ENCODE measurements around the gene SLC12A5. TPM values are rescaled to one million over a fixed set of nuclear protein-coding genes. Genes with fewer than 3 reads are reported as not detected.

SLC12A5 gene
- polyA plus RNA-seq, 2 of the 4 experiments (the other 2 are of a cell fraction) = 3.0 to 10.8 TPM

DNA sequence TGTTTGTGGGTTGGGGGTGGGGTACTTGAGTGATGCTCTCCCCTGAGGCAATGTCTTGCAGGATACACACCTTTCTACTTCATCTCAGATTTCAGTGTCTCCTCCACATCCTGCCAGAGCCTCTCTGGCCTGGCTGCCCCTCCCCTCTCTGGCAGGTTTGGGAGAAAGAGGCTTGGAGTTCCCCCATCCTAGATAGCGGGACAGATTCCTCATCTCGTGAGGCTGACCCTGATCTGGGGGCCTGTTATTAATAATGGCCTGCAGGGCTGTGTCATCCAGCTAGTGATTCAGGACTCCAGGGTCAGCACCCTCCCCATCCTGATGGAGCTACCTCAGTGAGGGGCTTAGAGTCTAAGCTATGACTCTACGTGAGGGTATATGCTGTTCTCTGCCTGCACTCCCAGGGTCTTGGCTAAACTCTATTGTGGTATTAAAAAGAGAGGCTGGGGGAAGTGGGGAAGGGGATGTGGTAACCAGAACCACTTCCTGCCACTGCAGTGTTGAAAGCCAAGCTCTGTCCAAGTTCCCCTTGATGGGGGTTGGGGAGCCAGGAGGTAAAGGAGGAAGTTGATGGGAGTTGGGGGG lies 24.0 kb upstream of the SLC12A5 start:
- TF ChIP-seq FOSB (CRISPR knock-in tag; IDR thresholded peaks at IDR 0.05) = no peak
- POLR2A ChIA-PET = no interaction called here
- 26% methylated on average over 2 of the region's 3 CpGs for WGBS (ENCODE audit: missing lambda C conversion rate)
- CTCF ChIA-PET = interaction anchor here (1.2 to 22.4 kb wide), 4 partner anchors 1 to 18 kb away, joined by 3 to 450 read pairs (median 227); partner anchors contain the start of gene MMP9
- no peaks in the 10 kb centered on the region for H3K9me3 ChIP-seq
- H3K4me3 ChIP-seq = no peak overlapping the region
- H3K4me1 ChIP-seq = no peaks in the 10 kb centered on the region
- H3K4me2 ChIP-seq = no peak overlapping the region
- DNase-seq (ENCODE audit: low read depth in 1 of 2, low spot score in 1 of 2) = no peak
- no peak for ATAC-seq
- FAIRE-seq = no peak
- no peak overlapping the region for H3K27ac ChIP-seq

DNA sequence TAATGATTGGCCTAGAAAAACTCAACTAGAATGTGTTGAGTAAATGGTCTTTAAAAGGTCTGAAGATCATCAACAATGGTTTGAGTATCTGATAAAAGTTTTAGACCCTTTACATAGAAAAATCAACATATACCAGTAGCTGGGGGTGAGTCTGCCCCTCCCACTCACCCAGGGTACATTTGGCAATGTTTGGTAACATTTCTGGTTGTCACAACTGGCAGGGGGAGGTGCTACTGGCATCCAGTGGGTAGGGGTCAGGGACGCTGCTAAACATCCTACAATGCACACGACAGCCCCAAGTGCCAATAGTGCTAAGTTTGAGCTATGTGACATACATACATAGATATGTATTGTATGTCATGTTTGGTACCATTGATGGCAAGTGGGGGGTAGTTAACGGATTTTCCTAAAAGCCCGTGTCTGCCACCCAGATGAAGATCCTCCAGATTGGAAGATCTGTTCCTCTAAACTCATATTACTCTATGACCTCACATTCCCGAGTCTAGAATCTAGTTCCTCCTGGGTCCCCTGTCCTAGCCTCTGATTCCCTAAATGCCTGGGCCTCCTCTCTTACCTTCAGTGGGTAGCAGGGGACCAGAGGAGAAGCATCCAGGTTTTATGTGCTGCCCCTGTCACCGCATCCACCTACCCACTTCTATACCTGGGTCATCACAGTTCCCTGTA lies 22.9 kb upstream of the SLC12A5 start:
- TF ChIP-seq, protein P1, sequence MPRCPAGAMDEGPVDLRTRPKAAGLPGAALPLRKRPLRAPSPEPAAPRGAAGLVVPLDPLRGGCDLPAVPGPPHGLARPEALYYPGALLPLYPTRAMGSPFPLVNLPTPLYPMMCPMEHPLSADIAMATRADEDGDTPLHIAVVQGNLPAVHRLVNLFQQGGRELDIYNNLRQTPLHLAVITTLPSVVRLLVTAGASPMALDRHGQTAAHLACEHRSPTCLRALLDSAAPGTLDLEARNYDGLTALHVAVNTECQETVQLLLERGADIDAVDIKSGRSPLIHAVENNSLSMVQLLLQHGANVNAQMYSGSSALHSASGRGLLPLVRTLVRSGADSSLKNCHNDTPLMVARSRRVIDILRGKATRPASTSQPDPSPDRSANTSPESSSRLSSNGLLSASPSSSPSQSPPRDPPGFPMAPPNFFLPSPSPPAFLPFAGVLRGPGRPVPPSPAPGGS (IDR thresholded peaks at IDR 0.05) = no peak
- TF ChIP-seq KDM5A (IDR thresholded peaks at IDR 0.05) = no peak

DNA sequence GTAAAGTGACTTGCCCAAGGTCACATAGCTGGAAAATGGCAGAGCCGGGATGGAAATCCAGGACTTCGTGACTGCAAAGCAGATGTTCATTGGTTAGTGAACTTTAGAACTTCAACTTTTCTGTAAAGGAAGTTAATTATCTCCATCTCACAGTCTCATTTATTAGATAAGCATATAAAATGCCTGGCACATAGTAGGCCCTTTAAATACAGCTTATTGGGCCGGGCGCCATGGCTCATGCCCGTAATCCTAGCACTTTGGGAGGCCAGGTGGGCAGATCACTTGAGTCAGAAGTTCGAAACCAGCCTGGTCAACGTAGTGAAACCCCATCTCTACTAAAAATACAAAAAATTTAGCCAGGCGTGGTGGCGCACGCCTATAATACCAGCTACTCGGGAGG lies 22.1 kb upstream of the SLC12A5 start:
- Histone ChIP-seq H3K4me1 (no peaks in the 10 kb centered on the region), H3K27ac (no peak overlapping the region), H3K4me3 (no peak overlapping the region), H3K4me2 (no peak overlapping the region), H3K9me3 (no peaks in the 10 kb centered on the region)
- ChIA-PET CTCF (interaction anchor here (3.5 to 22.4 kb wide), 3 partner anchors 1 to 12 kb away, joined by 13 to 450 read pairs (median 450); partner anchors contain the start of gene MMP9), POLR2A (no interaction called here)
- TF ChIP-seq FOSB (CRISPR knock-in tag; IDR thresholded peaks at IDR 0.05) (no peak), FOXS1 (CRISPR knock-in tag; IDR thresholded peaks at IDR 0.05) (no peak), HOXA7 (CRISPR knock-in tag; IDR thresholded peaks at IDR 0.05) (no peak), ESRRA (IDR thresholded peaks at IDR 0.05; ENCODE audit: borderline replicate concordance, low read length) (no peak), ZNF302 (CRISPR knock-in tag; IDR thresholded peaks at IDR 0.05) (no peak), GATA3 (IDR thresholded peaks at IDR 0.05; ENCODE audit: borderline replicate concordance) (no peak)
- TF ChIP-seq, protein P2, sequence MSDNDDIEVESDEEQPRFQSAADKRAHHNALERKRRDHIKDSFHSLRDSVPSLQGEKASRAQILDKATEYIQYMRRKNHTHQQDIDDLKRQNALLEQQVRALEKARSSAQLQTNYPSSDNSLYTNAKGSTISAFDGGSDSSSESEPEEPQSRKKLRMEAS (IDR thresholded peaks at IDR 0.05) = no peak
- TF ChIP-seq, protein P3, sequence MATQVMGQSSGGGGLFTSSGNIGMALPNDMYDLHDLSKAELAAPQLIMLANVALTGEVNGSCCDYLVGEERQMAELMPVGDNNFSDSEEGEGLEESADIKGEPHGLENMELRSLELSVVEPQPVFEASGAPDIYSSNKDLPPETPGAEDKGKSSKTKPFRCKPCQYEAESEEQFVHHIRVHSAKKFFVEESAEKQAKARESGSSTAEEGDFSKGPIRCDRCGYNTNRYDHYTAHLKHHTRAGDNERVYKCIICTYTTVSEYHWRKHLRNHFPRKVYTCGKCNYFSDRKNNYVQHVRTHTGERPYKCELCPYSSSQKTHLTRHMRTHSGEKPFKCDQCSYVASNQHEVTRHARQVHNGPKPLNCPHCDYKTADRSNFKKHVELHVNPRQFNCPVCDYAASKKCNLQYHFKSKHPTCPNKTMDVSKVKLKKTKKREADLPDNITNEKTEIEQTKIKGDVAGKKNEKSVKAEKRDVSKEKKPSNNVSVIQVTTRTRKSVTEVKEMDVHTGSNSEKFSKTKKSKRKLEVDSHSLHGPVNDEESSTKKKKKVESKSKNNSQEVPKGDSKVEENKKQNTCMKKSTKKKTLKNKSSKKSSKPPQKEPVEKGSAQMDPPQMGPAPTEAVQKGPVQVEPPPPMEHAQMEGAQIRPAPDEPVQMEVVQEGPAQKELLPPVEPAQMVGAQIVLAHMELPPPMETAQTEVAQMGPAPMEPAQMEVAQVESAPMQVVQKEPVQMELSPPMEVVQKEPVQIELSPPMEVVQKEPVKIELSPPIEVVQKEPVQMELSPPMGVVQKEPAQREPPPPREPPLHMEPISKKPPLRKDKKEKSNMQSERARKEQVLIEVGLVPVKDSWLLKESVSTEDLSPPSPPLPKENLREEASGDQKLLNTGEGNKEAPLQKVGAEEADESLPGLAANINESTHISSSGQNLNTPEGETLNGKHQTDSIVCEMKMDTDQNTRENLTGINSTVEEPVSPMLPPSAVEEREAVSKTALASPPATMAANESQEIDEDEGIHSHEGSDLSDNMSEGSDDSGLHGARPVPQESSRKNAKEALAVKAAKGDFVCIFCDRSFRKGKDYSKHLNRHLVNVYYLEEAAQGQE (IDR thresholded peaks at IDR 0.05) = no peak
- TF ChIP-seq, protein P4, sequence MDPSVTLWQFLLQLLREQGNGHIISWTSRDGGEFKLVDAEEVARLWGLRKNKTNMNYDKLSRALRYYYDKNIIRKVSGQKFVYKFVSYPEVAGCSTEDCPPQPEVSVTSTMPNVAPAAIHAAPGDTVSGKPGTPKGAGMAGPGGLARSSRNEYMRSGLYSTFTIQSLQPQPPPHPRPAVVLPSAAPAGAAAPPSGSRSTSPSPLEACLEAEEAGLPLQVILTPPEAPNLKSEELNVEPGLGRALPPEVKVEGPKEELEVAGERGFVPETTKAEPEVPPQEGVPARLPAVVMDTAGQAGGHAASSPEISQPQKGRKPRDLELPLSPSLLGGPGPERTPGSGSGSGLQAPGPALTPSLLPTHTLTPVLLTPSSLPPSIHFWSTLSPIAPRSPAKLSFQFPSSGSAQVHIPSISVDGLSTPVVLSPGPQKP (IDR thresholded peaks at IDR 0.05; ENCODE audit: low read depth, low read length) = no peak
- no peak for ATAC-seq
- no peak for DNase-seq (ENCODE audit: low read depth in 1 of 2, low spot score in 1 of 2)
- no peak for FAIRE-seq
- 77% methylated on average over 11 of the region's 11 CpGs for WGBS (ENCODE audit: missing lambda C conversion rate)

More for the DNA sequence above, 22.9 kb upstream of the SLC12A5 start:
- no peak for DNase-seq (ENCODE audit: low read depth in 1 of 2, low spot score in 1 of 2)
- H3K9me3 ChIP-seq = no peaks in the 10 kb centered on the region
- no peak overlapping the region for H3K4me2 ChIP-seq
- H3K27ac ChIP-seq = no peak overlapping the region
- no peak for ATAC-seq
- FAIRE-seq = no peak
- CTCF ChIA-PET = interaction anchor here (0.8 to 22.4 kb wide), 5 partner anchors 0 to 30 kb away, joined by 3 to 450 read pairs (median 3); partner anchors contain the start of gene MMP9
- 77% methylated on average over 6 of the region's 6 CpGs for WGBS (ENCODE audit: missing lambda C conversion rate)
- H3K4me3 ChIP-seq = no peak overlapping the region
- POLR2A ChIA-PET = no interaction called here
- H3K4me1 ChIP-seq = no peaks in the 10 kb centered on the region
